ENCODE results near the gene PGRMC2.
"Not testable (repeated sequence)": the region's sequence is repeated elsewhere in the genome, so short reads cannot be mapped to it uniquely, and the experiment has no call there.

The PGRMC2 gene

GRCh38 chr4:128256539-128256938 is 31.1 kb downstream of the PGRMC2 start:
- no peak overlapping the region for H3K27ac ChIP-seq (ENCODE audit: low read length)
- no peak overlapping the region for H3K4me2 ChIP-seq (ENCODE audit: low read length)
- no peaks in the 10 kb centered on the region for H3K4me1 ChIP-seq (ENCODE audit: low read length)
- no peak overlapping the region for H3K9ac ChIP-seq (ENCODE audit: low read length)
- H3K9me3 ChIP-seq (ENCODE audit: insufficient read depth, low read length), result no peaks in the 10 kb centered on the region
- no peak overlapping the region for H3K4me3 ChIP-seq (ENCODE audit: low read length)
- no peaks in the 10 kb centered on the region for H3K36me3 ChIP-seq (replicated peaks; ENCODE audit: low read depth, low read length)
- no peaks in the 10 kb centered on the region for H3K79me2 ChIP-seq (ENCODE audit: low read length)
- no peak overlapping the region for H2AFZ ChIP-seq (ENCODE audit: low read depth, low read length)
- TF ChIP-seq EZH2phosphoT487 (IDR thresholded peaks at IDR 0.05; ENCODE audit: low read depth), result no peak
- TF ChIP-seq, protein P1, sequence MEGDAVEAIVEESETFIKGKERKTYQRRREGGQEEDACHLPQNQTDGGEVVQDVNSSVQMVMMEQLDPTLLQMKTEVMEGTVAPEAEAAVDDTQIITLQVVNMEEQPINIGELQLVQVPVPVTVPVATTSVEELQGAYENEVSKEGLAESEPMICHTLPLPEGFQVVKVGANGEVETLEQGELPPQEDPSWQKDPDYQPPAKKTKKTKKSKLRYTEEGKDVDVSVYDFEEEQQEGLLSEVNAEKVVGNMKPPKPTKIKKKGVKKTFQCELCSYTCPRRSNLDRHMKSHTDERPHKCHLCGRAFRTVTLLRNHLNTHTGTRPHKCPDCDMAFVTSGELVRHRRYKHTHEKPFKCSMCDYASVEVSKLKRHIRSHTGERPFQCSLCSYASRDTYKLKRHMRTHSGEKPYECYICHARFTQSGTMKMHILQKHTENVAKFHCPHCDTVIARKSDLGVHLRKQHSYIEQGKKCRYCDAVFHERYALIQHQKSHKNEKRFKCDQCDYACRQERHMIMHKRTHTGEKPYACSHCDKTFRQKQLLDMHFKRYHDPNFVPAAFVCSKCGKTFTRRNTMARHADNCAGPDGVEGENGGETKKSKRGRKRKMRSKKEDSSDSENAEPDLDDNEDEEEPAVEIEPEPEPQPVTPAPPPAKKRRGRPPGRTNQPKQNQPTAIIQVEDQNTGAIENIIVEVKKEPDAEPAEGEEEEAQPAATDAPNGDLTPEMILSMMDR (IDR thresholded peaks at IDR 0.05; ENCODE audit: low read depth, low read length), result no peak
- H3K27me3 ChIP-seq (ENCODE audit: low read depth, low read length), result no peaks in the 10 kb centered on the region
- H4K20me1 ChIP-seq (ENCODE audit: insufficient read depth, low read length), result no peaks in the 10 kb centered on the region

DNA sequence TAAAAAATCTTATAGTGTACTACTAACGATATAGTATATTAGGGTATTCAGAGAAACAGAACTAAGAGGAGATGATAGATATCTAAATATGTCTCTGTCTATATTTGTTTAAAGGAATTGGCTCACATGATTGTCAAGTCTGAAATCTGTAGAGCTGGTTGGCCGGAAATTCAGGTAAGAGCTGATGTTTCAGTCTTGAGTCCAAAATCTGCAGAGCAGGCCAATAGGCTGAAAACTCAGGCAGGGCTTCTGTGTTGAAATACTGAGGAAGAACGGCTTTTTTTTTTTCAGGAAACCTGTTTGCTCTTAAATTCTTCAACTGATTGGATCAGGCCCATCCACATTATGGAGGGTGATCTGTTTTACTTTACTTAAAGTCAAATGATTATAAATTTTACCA is 31.7 kb downstream of the PGRMC2 start:
- TF ChIP-seq EZH2phosphoT487 (IDR thresholded peaks at IDR 0.05; ENCODE audit: low read depth), result no peak
- TF ChIP-seq, protein P1 (IDR thresholded peaks at IDR 0.05; ENCODE audit: low read depth, low read length), result no peak
- H3K27me3 ChIP-seq (ENCODE audit: low read depth, low read length), result no peaks in the 10 kb centered on the region
- H3K79me2 ChIP-seq (ENCODE audit: low read length), result no peaks in the 10 kb centered on the region
- H3K4me1 ChIP-seq (ENCODE audit: low read length), result no peaks in the 10 kb centered on the region
- no peak overlapping the region for H2AFZ ChIP-seq (ENCODE audit: low read depth, low read length)
- no peaks in the 10 kb centered on the region for H3K9me3 ChIP-seq (ENCODE audit: insufficient read depth, low read length)
- no peak overlapping the region for H3K4me2 ChIP-seq (ENCODE audit: low read length)
- no peak overlapping the region for H3K4me3 ChIP-seq (ENCODE audit: low read length)
- no peak overlapping the region for H3K27ac ChIP-seq (ENCODE audit: low read length)
- no peak overlapping the region for H3K9ac ChIP-seq (ENCODE audit: low read length)
- no peaks in the 10 kb centered on the region for H4K20me1 ChIP-seq (ENCODE audit: insufficient read depth, low read length)
- H3K36me3 ChIP-seq (replicated peaks; ENCODE audit: low read depth, low read length), result no peaks in the 10 kb centered on the region

DNA sequence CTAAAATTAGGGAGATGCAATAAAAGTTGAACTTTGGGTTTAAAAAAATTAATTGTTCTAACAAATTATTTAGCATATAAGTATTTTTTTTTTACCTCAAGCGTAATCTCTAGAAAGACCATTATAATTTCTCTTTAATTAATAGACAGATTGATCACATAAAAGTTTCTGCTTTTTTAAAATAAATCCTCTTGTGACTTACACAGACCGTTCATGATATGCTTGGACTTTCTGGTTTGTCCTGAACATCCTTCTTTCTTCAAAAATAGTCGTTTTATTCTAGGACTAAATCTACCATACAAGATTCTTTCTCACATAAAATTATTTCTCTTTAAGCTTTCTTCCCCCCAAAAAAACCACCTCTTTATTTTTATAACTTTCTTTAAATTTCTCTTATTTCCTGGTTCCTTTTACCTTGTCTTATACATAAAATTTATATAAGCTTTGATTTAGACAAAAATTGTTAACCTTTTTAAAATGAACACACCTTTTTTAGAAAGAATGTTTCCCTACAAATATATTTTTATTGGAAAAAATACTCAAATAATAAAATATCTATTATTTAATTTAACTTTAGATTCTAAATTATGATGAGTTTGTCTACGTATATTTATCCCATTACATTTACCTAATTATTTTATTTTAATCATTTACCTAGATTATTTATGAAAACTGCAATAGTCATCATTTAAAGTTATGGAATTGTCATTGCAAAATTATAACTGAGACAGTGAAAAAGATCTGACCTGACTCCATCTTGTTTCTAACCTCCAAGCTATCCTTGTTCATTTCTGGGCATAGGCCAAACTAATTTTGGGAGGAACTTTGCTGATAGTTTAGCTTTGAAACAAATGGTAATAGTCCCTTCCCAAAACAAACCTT is 37.6 kb downstream of the PGRMC2 start:
- Histone ChIP-seq H3K27me3 (ENCODE audit: low read depth, low read length) (no peaks in the 10 kb centered on the region), H3K4me2 (ENCODE audit: low read length) (no peak overlapping the region), H3K79me2 (ENCODE audit: low read length) (no peaks in the 10 kb centered on the region), H4K20me1 (ENCODE audit: insufficient read depth, low read length) (no peaks in the 10 kb centered on the region), H3K9ac (ENCODE audit: low read length) (no peak overlapping the region), H3K27ac (ENCODE audit: low read length) (no peak overlapping the region), H3K4me3 (ENCODE audit: low read length) (no peak overlapping the region), H3K9me3 (ENCODE audit: insufficient read depth, low read length) (0 out of 2 replicates have a peak, but pooled peaks cover 2% of the 10 kb centered on the region), H3K4me1 (ENCODE audit: low read length) (no peaks in the 10 kb centered on the region), H3K36me3 (replicated peaks; ENCODE audit: low read depth, low read length) (no peaks in the 10 kb centered on the region), H2AFZ (ENCODE audit: low read depth, low read length) (no peak overlapping the region)
- TF ChIP-seq, protein P1 (IDR thresholded peaks at IDR 0.05; ENCODE audit: low read depth, low read length), result no peak
- no peak for TF ChIP-seq EZH2phosphoT487 (IDR thresholded peaks at IDR 0.05; ENCODE audit: low read depth)

- no peak overlapping the region for H3K9ac ChIP-seq (ENCODE audit: low read length)
- no peaks in the 10 kb centered on the region for H3K36me3 ChIP-seq (replicated peaks; ENCODE audit: low read depth, low read length)
- no peak overlapping the region for H3K4me3 ChIP-seq (ENCODE audit: low read length)
- no peak overlapping the region for H3K4me2 ChIP-seq (ENCODE audit: low read length)
- TF ChIP-seq, protein P1 (IDR thresholded peaks at IDR 0.05; ENCODE audit: low read depth, low read length), result no peak
- no peak for TF ChIP-seq EZH2phosphoT487 (IDR thresholded peaks at IDR 0.05; ENCODE audit: low read depth)
- H3K4me1 ChIP-seq (ENCODE audit: low read length), result no peaks in the 10 kb centered on the region
- 0 out of 2 replicates have a peak, but pooled peaks cover 2% of the 10 kb centered on the region for H3K9me3 ChIP-seq (ENCODE audit: insufficient read depth, low read length)
- H2AFZ ChIP-seq (ENCODE audit: low read depth, low read length), result no peak overlapping the region
- H3K27ac ChIP-seq (ENCODE audit: low read length), result no peak overlapping the region
- H3K79me2 ChIP-seq (ENCODE audit: low read length), result no peaks in the 10 kb centered on the region
- H3K27me3 ChIP-seq (ENCODE audit: low read depth, low read length), result no peaks in the 10 kb centered on the region
- no peaks in the 10 kb centered on the region for H4K20me1 ChIP-seq (ENCODE audit: insufficient read depth, low read length)
These were observed 39.7 kb downstream of the PGRMC2 start for GRCh38 chr4:128247906-128248305.

- not testable (repeated sequence) for H3K4me1 ChIP-seq (ENCODE audit: low read length); H3K4me3 ChIP-seq (ENCODE audit: low read length); H3K9ac ChIP-seq (ENCODE audit: low read length); H3K36me3 ChIP-seq (replicated peaks; ENCODE audit: low read depth, low read length); H3K79me2 ChIP-seq (ENCODE audit: low read length); H3K27me3 ChIP-seq (ENCODE audit: low read depth, low read length); H4K20me1 ChIP-seq (ENCODE audit: insufficient read depth, low read length); H3K9me3 ChIP-seq (ENCODE audit: insufficient read depth, low read length); H2AFZ ChIP-seq (ENCODE audit: low read depth, low read length); H3K4me2 ChIP-seq (ENCODE audit: low read length); H3K27ac ChIP-seq (ENCODE audit: low read length)
These were observed 42.2 kb downstream of the PGRMC2 start for GRCh38 chr4:128245391-128245790.

Measured in OCI-LY3 (cell line).